ENCODE measurements around the gene KLK7.

The KLK7 gene

DNA sequence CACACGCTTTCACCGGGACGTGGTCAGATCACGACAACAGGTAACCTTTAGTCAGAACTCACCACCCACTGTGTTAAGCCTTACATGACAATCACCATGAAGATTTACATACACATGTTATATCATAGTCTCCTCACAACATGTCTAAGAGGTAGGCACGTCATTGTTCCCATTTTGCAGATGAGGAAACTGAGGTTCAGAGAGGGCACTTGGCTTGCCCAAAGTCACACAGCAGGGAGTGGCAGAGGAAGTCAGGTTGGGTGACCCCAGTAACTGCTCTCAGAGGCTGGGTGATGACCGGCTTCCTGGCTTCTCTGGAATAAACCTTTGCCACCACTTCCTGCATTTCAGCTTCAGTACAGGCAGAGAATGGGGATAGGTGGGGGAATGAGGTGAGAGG, 30.5 kb upstream of the KLK7 start:
- H3K4me3 ChIP-seq (ENCODE audit: low read depth, low read length), result no peak overlapping the region
- no peak for DNase-seq (ENCODE audit: low read depth)
- TF ChIP-seq, protein P1, sequence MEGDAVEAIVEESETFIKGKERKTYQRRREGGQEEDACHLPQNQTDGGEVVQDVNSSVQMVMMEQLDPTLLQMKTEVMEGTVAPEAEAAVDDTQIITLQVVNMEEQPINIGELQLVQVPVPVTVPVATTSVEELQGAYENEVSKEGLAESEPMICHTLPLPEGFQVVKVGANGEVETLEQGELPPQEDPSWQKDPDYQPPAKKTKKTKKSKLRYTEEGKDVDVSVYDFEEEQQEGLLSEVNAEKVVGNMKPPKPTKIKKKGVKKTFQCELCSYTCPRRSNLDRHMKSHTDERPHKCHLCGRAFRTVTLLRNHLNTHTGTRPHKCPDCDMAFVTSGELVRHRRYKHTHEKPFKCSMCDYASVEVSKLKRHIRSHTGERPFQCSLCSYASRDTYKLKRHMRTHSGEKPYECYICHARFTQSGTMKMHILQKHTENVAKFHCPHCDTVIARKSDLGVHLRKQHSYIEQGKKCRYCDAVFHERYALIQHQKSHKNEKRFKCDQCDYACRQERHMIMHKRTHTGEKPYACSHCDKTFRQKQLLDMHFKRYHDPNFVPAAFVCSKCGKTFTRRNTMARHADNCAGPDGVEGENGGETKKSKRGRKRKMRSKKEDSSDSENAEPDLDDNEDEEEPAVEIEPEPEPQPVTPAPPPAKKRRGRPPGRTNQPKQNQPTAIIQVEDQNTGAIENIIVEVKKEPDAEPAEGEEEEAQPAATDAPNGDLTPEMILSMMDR (IDR thresholded peaks at IDR 0.05; ENCODE audit: insufficient read depth, low read depth, low read length, missing control alignments), result no peak

DNA sequence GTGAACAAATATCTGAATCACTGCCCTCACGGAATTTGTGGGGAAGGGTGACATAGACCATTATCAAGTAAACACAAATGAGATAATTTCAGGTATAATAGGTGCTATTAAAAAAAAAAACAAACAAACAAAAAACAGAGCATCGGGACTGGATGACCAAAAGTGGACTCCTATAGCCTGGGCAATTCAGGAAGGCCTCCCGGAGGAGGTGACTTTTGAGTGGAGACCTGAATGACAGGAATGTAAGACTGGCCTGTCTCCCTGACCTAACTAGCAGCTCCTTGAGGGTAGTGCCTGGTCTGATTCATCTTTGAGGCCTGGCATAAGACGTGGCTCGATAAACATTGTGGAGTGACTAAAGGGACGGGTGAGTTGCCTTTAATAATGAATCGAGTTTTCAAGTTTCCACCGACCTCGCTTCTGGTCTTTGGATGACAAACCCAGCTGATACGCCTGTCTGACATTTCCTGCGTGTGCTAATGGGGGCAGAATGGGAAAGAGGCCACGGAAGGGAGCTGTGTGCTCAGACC, 29.0 kb upstream of the KLK7 start:
- peak; percentile 10 for DNase-seq (ENCODE audit: low read depth)
- H3K4me3 ChIP-seq (ENCODE audit: low read depth, low read length), result no peak overlapping the region
- TF ChIP-seq, protein P1 (IDR thresholded peaks at IDR 0.05; ENCODE audit: insufficient read depth, low read depth, low read length, missing control alignments), result no peak

DNA sequence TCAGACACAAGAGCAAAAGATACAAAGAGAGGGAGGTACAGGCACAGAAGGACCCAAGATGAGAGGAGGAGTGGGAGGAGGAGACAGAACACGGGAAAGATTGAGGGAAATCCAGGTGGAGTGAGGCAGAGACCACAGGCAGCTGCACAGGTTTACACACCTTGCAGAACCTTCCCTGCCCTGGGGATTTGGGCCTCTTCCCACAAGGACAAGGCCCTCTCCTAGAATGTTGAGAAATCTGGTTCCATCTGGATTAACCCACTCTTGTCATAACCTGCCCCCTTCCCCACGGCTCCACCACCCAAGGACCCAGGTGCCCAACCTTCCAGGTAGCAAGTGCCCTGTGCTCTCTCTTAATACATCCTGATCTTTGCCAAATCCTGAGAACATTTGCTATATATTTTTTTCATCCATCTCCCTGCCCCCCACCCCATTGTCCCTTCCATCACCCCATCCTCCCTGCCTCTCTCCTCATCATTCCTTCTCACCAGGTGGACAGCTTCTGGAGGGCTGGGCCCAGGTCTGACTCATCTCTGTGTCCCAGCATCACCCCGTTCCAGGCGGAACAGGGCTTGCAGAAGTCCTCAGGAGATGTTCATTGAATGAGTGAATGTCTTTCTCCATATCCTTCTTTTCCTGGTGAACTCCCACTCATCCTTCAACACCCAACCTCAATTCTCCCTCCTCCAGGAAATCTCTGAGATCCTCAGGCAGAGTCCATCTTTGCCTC, 26.5 kb upstream of the KLK7 start:
- no peak for DNase-seq (ENCODE audit: low read depth)
- TF ChIP-seq, protein P1 (IDR thresholded peaks at IDR 0.05; ENCODE audit: insufficient read depth, low read depth, low read length, missing control alignments), result no peak
- H3K4me3 ChIP-seq (ENCODE audit: low read depth, low read length), result no peak overlapping the region

DNA sequence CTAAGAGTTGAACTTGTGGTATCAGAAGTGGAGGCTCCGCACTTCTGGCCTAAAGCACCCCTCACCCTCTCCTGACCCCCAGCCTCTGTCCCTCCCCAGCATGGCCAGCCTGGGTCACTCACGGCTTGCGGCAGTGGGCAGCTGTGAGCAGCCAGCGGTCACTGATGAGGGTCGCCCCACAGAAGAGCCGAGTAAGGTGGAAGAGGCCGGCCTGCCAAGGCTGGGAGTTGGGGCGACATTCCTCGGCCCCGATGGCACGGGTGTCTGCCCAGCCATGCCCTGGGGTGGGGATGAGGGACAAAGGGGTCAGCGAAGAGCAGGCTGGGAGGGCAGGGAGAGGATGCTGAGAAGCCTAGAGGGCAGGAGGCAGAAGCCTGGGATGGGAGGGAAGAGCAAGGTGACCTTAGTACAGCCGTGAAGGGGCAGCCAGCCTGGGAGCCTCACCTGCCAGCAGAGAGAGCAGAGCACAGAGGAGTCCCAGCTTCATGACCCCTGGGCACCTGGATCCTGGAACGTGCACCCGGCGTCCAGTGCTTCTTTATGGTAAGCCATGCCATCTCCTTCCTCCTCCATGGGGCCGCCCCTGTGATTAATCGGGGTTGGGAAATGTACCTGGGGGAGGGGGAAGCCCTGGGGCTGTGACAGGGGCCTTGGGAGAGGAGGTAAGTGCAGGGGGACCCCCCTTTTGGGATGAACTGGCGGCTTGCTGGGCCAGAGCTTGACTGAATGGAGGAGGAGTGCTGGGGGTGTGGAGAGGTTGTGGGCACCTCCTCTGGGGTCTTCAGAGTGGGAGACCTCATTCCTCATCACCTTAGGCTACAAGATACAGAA, 25.6 kb upstream of the KLK7 start:
- no peak overlapping the region for H3K4me3 ChIP-seq (ENCODE audit: low read depth, low read length)
- TF ChIP-seq, protein P1 (IDR thresholded peaks at IDR 0.05; ENCODE audit: insufficient read depth, low read depth, low read length, missing control alignments), result no peak
- DNase-seq (ENCODE audit: low read depth), result no peak

DNA sequence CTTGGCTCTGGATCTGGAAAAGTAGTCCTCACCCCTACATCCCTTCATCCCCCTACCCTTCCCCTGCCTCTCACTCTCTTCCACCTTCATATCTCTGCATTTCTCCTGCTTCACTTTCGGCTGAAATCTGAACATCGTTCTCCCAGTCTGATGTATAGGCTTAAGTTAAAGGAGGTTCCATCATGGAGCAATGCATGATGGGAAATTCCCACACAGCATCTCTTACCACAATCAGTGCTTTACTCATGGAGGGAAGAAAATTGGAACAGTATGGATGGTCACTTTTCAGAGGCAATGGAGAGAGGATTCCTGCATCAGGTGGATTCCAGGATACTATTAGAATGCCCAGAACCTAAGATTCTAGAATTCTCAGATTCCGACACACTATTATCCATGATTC, 23.8 kb upstream of the KLK7 start:
- no peak for DNase-seq (ENCODE audit: low read depth)
- TF ChIP-seq, protein P1 (IDR thresholded peaks at IDR 0.05; ENCODE audit: insufficient read depth, low read depth, low read length, missing control alignments), result no peak
- no peak overlapping the region for H3K4me3 ChIP-seq (ENCODE audit: low read depth, low read length)

DNA sequence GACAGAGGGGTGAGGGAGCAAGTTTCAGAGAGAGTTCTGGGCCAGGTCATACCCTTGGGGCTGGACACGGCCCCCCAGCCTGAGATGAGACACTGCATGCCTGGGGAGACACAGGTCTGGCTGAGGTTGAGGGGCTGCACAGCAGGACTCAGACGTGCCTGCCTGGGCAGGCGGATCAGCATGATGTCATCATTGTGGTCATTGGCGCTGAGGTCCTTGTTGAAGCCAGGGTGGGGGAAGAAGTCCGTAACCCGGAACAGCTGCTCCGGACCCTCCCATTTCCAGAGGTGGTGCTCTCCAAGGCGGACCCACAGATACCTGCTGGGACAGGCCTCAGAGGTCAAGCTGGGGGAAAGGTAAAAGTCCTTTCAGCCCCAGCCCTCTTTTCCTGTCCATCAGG, 22.7 kb upstream of the KLK7 start:
- DNase-seq (ENCODE audit: low read depth), result no peak
- TF ChIP-seq, protein P1 (IDR thresholded peaks at IDR 0.05; ENCODE audit: insufficient read depth, low read depth, low read length, missing control alignments), result no peak
- no peak overlapping the region for H3K4me3 ChIP-seq (ENCODE audit: low read depth, low read length)
